ENCODE data around the gene MASP2. TPM values are rescaled to one million over a fixed set of nuclear protein-coding genes. Genes with fewer than 3 reads are reported as not detected.

The MASP2 gene
- total and polyA plus RNA-seq, 9 of the 15 experiments (the other 6 are each of a cell fraction or from before 2014, with no cell fraction given) = 0.01 to 0.23 (median 0.06) TPM; not detected in 3

DNA sequence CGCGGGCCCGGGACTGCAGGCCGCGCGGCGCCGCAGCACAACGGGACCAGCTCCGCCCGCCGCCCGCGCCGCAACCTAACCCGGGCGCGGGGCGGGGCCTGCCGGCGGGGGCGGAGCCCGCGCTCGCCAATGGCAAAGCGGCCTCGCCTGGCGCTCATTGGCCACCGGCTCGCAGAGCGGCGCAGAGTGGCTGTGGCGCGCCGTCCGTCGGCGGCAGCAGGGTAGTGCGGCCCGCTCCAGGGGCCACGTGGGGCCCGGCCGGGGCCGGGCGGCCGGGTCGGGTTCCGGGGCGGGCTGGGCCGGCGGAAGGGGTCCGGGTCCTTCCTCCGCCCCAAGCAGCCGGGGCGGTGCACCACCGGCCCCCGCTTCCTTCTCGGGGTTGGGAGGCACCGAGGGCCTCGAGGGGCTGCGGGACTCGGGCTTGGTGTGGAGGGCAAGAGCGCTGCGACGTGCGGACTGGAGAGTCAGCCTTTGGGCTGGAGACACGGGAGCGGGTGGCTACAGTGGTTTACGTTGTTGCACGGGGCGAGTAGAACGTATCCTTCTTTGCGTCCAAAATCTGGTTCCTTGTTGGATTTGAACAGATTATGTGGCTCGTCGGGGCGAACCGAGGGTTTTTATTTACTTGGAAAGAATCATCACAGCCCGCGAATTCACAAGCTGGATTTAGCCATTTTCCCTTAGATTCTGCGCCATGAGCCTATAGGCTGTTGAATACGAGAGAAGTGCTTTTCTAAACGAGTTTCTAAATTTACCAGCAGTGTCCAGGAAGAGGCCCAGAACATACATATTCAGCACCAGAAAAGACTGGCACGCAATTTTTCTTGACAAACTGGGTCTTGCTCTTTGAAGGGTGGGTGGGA lies 13.2 kb upstream of the MASP2 start, which contains the start of gene SRM (continued):
- TF ChIP-seq, protein P1, sequence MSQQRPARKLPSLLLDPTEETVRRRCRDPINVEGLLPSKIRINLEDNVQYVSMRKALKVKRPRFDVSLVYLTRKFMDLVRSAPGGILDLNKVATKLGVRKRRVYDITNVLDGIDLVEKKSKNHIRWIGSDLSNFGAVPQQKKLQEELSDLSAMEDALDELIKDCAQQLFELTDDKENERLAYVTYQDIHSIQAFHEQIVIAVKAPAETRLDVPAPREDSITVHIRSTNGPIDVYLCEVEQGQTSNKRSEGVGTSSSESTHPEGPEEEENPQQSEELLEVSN (IDR thresholded peaks at IDR 0.05; ENCODE audit: borderline replicate concordance in 1 of 2, extremely low read depth in 1 of 2, insufficient read depth in 1 of 2, insufficient read length in 1 of 2, low read depth in 1 of 2, low read length in 1 of 2, poor library complexity in 1 of 2, severe bottlenecking in 1 of 2) = peak; percentile 79 to 90
- TF ChIP-seq PBX2 (CRISPR knock-in tag; IDR thresholded peaks at IDR 0.05; ENCODE audit: low read depth) = no peak
- no peak for TF ChIP-seq PBX2 (tag; conservative IDR thresholded peaks at IDR 0.05; ENCODE audit: low read depth)
- no peak for TF ChIP-seq ADNP (tag; IDR thresholded peaks at IDR 0.05)
- peak; percentile 76 for TF ChIP-seq GMEB1 (CRISPR knock-in tag; IDR thresholded peaks at IDR 0.05)
- TF ChIP-seq HOXB6 (CRISPR knock-in tag; IDR thresholded peaks at IDR 0.05; ENCODE audit: borderline replicate concordance) = no peak
- no peak for TF ChIP-seq ZNF133 (CRISPR knock-in tag; IDR thresholded peaks at IDR 0.05)
- peak; percentile 36; the same call in 1 of the 2 replicates for TF ChIP-seq SOX6 (IDR thresholded peaks at IDR 0.05)
- TF ChIP-seq KLF10 (CRISPR knock-in tag; IDR thresholded peaks at IDR 0.05) = no peak
- no peak for TF ChIP-seq PHB2 (IDR thresholded peaks at IDR 0.05; ENCODE audit: low read depth)
- no peak for TF ChIP-seq ZNF644 (tag; IDR thresholded peaks at IDR 0.05; ENCODE audit: low read depth)
- TF ChIP-seq GTF2A2 (tag; IDR thresholded peaks at IDR 0.05) = no peak
- TF ChIP-seq, protein P2, sequence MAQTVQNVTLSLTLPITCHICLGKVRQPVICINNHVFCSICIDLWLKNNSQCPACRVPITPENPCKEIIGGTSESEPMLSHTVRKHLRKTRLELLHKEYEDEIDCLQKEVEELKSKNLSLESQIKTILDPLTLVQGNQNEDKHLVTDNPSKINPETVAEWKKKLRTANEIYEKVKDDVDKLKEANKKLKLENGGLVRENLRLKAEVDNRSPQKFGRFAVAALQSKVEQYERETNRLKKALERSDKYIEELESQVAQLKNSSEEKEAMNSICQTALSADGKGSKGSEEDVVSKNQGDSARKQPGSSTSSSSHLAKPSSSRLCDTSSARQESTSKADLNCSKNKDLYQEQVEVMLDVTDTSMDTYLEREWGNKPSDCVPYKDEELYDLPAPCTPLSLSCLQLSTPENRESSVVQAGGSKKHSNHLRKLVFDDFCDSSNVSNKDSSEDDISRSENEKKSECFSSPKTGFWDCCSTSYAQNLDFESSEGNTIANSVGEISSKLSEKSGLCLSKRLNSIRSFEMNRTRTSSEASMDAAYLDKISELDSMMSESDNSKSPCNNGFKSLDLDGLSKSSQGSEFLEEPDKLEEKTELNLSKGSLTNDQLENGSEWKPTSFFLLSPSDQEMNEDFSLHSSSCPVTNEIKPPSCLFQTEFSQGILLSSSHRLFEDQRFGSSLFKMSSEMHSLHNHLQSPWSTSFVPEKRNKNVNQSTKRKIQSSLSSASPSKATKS (CRISPR knock-in tag; IDR thresholded peaks at IDR 0.05) = no peak
- peak; percentile 69 for TF ChIP-seq PHF20 (IDR thresholded peaks at IDR 0.05; ENCODE audit: partially characterized antibody)
- no peak for TF ChIP-seq ZNF408 (CRISPR knock-in tag; IDR thresholded peaks at IDR 0.05; ENCODE audit: low read depth)
- TF ChIP-seq ZHX1 (conservative IDR thresholded peaks at IDR 0.05; ENCODE audit: low read length) = no peak
- no peak for TF ChIP-seq ZBED1 (IDR thresholded peaks at IDR 0.05)
